Uterus (tissue), 4 donors: Measurements from ENCODE around the gene PRDM2. TPM values are rescaled to one million over a fixed set of nuclear protein-coding genes. Genes with fewer than 3 reads are reported as not detected.

Experiments used
- DNase-seq, 2 donors: peaks; one replicate each; pipeline ENCODE4 v3.0.0-alpha.2; 2019 to 2020
- H3K27ac ChIP-seq, 2 donors: fragments of 200-600 bp; sonication (generic); 1 replicate in 1 of 2; 2 replicates in 1 of 2; pipeline ENCODE4 v1.5.1; 2016 to 2018
- H3K27me3 ChIP-seq, 2 donors: fragments of 200-600 bp; sonication (generic); one replicate each; pipeline ENCODE4 v1.5.1; 2018 to 2019; ENCODE audit warnings: control low read depth in 1 of 2
- H3K36me3 ChIP-seq, 2 donors: fragments of 200-600 bp; sonication (generic); one replicate each; pipeline ENCODE4 v1.5.1; 2019; ENCODE audit warnings: control low read depth in 1 of 2
- H3K4me1 ChIP-seq, 2 donors: fragments of 200-600 bp; sonication (generic); one replicate each; pipeline ENCODE4 v1.5.1; 2018 to 2019; ENCODE audit warnings: control low read depth in 1 of 2
- H3K4me3 ChIP-seq, 2 donors: fragments of 200-600 bp; sonication (generic); 1 replicate in 1 of 2; 2 replicates in 1 of 2; pipeline ENCODE4 v1.5.1; 2018 to 2019; ENCODE audit warnings: mild to moderate bottlenecking in 1 of 2
- H3K9me3 ChIP-seq, 2 donors: fragments of 200-600 bp; sonication (generic); one replicate each; pipeline ENCODE4 v1.5.1; 2019; ENCODE audit warnings: control low read depth in 1 of 2
- POLR2A ChIP-seq, 2 donors: fragments of 450-650 bp; IDR thresholded peaks; one replicate each; pipeline ENCODE4 v1.6.1; 2016; ENCODE audit warnings: antibody characterized with exemption in 2 of 2, mild to moderate bottlenecking in 1 of 2, moderate library complexity in 1 of 2
- intact Hi-C: fragments of 100-400 bp; cut with DNase I; formaldehyde crosslinking; loops from one replicate; pipeline ENCODE4 v1.15.1; 2023; ENCODE audit warnings: low total_unique reads
- small RNA-seq: library from RNA; depleted of rRNA; stranded (forward); fragments of <200 nt; gene quantifications from one replicate; pipeline ENCODE3, GENCODE V24; 2016
- total RNA-seq, 4 donors: library from RNA; depleted of rRNA in 3 of 4; stranded (reverse); fragments of >200 nt in 3 of 4; gene quantifications; one replicate each; pipeline versions ENCODE4 v1.1.0 to v1.2.4, GENCODE V29; 2014 to 2023
- TF ChIP-seq, protein P1 (sequence below), 4 experiments: fragments of 200-600 bp in 2 of 4; fragments of 450-650 bp in 2 of 4; sonication (generic) in 2 of 4; IDR thresholded peaks; one replicate each; pipeline ENCODE4 v1.5.1; 2016 to 2019; ENCODE audit warnings: antibody characterized with exemption in 4 of 4, mild to moderate bottlenecking in 2 of 4, moderate library complexity in 1 of 4
- donor health status: DM: yes; HTN: yes; CAD: no.

The PRDM2 gene
- total RNA-seq, 4 donors from 2014 or later = 13.1 to 72.8 (median 37.0) TPM

DNA sequence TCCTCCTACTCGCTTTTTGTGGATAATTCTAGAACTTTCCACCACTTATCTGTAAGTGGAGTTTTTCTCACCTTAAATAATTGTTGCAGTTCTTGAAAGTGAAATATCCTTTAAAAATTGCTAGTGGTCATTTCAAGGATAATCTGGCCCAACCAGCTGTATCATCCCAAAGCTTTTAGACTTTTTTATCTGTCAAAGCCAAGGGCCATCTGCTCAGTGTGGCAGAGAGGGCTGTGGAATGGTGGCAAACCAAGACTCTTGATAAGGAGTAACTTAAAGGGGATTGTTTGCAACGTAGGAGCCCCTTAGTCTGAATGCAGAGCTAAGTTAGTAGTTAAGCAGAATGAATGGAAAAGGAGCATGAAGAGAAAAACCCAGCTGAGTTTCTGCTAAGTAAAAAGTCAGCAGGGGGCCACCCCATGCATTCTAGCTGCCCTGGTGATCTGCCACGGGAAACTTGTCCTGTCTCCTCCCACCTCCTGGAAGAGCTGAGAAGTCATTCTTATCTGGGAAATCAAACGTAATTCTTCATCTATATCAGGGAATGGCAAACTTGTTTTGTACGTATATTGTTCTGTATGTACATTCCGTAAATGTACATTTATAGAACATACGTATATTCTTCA is 169.3 kb downstream of the PRDM2 start:
- Histone ChIP-seq H3K27me3 (no peaks in the 10 kb centered on the region), H3K9me3 (no peaks in the 10 kb centered on the region), H3K36me3 (no peaks in the 10 kb centered on the region), H3K4me3 (no peak overlapping the region), H3K27ac (no peak overlapping the region), H3K4me1 (no peaks in the 10 kb centered on the region)
- TF ChIP-seq POLR2A (IDR thresholded peaks at IDR 0.05) = no peak
- TF ChIP-seq, protein P1, sequence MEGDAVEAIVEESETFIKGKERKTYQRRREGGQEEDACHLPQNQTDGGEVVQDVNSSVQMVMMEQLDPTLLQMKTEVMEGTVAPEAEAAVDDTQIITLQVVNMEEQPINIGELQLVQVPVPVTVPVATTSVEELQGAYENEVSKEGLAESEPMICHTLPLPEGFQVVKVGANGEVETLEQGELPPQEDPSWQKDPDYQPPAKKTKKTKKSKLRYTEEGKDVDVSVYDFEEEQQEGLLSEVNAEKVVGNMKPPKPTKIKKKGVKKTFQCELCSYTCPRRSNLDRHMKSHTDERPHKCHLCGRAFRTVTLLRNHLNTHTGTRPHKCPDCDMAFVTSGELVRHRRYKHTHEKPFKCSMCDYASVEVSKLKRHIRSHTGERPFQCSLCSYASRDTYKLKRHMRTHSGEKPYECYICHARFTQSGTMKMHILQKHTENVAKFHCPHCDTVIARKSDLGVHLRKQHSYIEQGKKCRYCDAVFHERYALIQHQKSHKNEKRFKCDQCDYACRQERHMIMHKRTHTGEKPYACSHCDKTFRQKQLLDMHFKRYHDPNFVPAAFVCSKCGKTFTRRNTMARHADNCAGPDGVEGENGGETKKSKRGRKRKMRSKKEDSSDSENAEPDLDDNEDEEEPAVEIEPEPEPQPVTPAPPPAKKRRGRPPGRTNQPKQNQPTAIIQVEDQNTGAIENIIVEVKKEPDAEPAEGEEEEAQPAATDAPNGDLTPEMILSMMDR (IDR thresholded peaks at IDR 0.05) = no peak
- no peak for DNase-seq
- intact Hi-C loops = no loop called here

DNA sequence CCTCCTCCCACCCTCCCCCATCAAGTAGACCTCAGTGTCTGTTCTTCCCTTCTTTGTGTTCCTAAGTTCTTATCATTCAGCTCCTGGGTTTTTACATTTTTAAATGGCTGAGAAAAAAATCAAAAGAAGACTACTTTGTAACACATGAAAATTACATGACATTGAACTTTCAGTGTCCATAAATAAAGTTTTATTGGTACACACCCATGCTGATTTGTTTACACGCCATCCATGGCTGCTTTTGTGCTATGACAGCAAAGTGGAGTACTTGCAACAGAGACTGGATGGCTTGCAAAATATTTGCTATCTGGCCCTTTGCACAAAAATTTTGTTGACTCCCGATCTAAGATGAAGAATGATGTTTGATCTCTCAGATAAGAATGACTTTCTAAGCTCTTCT is 171.4 kb downstream of the PRDM2 start:
- TF ChIP-seq POLR2A (IDR thresholded peaks at IDR 0.05) = no peak
- TF ChIP-seq, protein P1 (IDR thresholded peaks at IDR 0.05) = no peak
- Histone ChIP-seq H3K27me3 (no peaks in the 10 kb centered on the region), H3K4me3 (no peak overlapping the region), H3K27ac (no peak overlapping the region), H3K36me3 (no peaks in the 10 kb centered on the region), H3K9me3 (no peaks in the 10 kb centered on the region), H3K4me1 (no peaks in the 10 kb centered on the region)
- no peak for DNase-seq
- intact Hi-C loops = no loop called here

DNA sequence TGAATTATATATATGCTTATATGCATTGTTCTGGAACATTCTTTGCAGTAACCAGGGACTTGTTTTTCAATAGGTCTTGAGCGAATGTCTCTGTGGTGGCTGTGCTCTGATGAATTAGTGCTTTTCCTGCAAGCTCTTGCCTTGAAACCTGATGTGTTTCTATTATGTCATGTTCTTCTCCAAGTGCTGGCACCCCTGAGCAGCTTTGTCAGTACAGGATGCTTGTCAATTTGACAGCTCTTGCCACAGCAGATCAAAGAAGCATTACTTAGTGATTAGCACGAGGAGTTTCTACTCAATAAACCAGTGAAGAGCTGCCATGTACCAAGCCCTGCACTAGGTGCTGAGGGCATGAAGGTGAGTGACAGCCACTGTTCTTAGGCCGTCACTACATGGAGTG is 171.9 kb downstream of the PRDM2 start:
- no peak for DNase-seq
- intact Hi-C loops = no loop called here
- H3K4me1 ChIP-seq = no peaks in the 10 kb centered on the region

GRCh38 chr1:13873032-13873431 is 173.0 kb downstream of the PRDM2 start:
- intact Hi-C loops = no loop called here
- Histone ChIP-seq H3K4me1 (no peaks in the 10 kb centered on the region), H3K4me3 (no peak overlapping the region), H3K9me3 (no peaks in the 10 kb centered on the region), H3K36me3 (no peaks in the 10 kb centered on the region), H3K27ac (no peak overlapping the region), H3K27me3 (no peaks in the 10 kb centered on the region)
- TF ChIP-seq POLR2A (IDR thresholded peaks at IDR 0.05) = no peak
- no peak for DNase-seq

More for the DNA sequence above, 171.9 kb downstream of the PRDM2 start:
- H3K27ac ChIP-seq = no peak overlapping the region
- no peaks in the 10 kb centered on the region for H3K9me3 ChIP-seq
- H3K36me3 ChIP-seq = no peaks in the 10 kb centered on the region
- no peak overlapping the region for H3K4me3 ChIP-seq
- TF ChIP-seq, protein P1 (IDR thresholded peaks at IDR 0.05) = no peak
- TF ChIP-seq POLR2A (IDR thresholded peaks at IDR 0.05) = no peak
- no peaks in the 10 kb centered on the region for H3K27me3 ChIP-seq

Small RNAs within 50 kb of the gene (small RNA-seq; reads per million reads assigned to genes)
- not detected for gene RF00564

Other genes starting within 250 kb of the PRDM2 start
- not detected for gene LRRC38, start 186.2 kb upstream of the PRDM2 start, total RNA-seq
- 10 to 100 TPM; 17.7 to 50.0 (median 30.7) TPM for gene PDPN, start 116.4 kb upstream of the PRDM2 start, total RNA-seq